IPS-20b (cell line): ENCODE results near the gene HMCN2.

ENCODE experiments used
- H3K27ac ChIP-seq: one replicate; pipeline ENCODE4 v1.5.1; 2013; ENCODE audit warnings: low read length
- H3K27me3 ChIP-seq: 2 replicates; pipeline ENCODE4 v1.6.1; 2013; ENCODE audit warnings: mild to moderate bottlenecking, low read length, inconsistent platforms; ENCODE audit not compliant: insufficient read depth
- H3K36me3 ChIP-seq: 2 replicates; pipeline ENCODE4 v1.6.1; 2013; ENCODE audit warnings: low read depth, mild to moderate bottlenecking, inconsistent platforms, low read length, moderate library complexity; ENCODE audit not compliant: insufficient read depth
- H3K4me1 ChIP-seq: 2 replicates; pipeline ENCODE4 v1.6.1; 2013; ENCODE audit warnings: mild to moderate bottlenecking, control low read depth, inconsistent platforms, low read length, moderate library complexity; ENCODE audit not compliant: insufficient read depth
- H3K4me3 ChIP-seq: 2 replicates; pipeline ENCODE4 v1.5.1; 2013; ENCODE audit warnings: mild to moderate bottlenecking, low read length, inconsistent platforms
- H3K9ac ChIP-seq: 2 replicates; pipeline ENCODE4 v1.6.1; 2013; ENCODE audit warnings: low read depth, mild to moderate bottlenecking, inconsistent platforms, low read length, moderate library complexity
- H3K9me3 ChIP-seq: 2 replicates; pipeline ENCODE4 v1.6.1; 2013; ENCODE audit warnings: mild to moderate bottlenecking, low read depth, low read length, inconsistent platforms; ENCODE audit not compliant: insufficient read depth

The HMCN2 gene

DNA sequence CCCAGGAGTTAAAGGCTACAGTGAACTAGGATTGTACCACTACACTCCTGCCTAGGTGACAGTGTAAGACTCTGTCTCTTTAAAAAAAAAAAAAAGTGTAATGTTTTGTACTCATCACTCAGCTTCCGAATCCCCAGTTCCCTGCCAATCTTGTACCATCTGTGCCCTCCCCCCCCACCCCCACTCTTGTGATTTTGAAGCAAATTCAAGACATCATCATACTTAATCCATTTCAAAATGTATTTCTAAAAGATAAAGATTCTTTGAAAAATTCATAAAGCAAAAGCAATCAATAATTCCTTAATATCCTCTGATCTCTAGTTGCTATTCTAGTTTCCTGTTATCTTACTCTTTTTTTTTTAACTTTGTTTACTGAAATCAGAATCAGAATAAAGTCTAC lies 34.9 kb upstream of the HMCN2 start:
- Histone ChIP-seq H3K36me3 (peaks cover 31% of the 10 kb centered on the region), H3K4me1 (no peaks in the 10 kb centered on the region; the same call in 1 of the 2 replicates), H3K4me3 (no peak overlapping the region), H3K9me3 (no peaks in the 10 kb centered on the region), H3K9ac (no peak overlapping the region), H3K27me3 (no peaks in the 10 kb centered on the region), H3K27ac (no peak overlapping the region)

GRCh38 chr9:130232899-130233586 lies 32.5 kb upstream of the HMCN2 start:
- Histone ChIP-seq H3K27me3 (no peaks in the 10 kb centered on the region), H3K27ac (no peak overlapping the region), H3K4me3 (no peak overlapping the region), H3K9me3 (no peaks in the 10 kb centered on the region), H3K4me1 (no peaks in the 10 kb centered on the region; the same call in 1 of the 2 replicates), H3K9ac (no peak overlapping the region), H3K36me3 (peaks cover 19% of the 10 kb centered on the region; the same call in 1 of the 2 replicates)

DNA sequence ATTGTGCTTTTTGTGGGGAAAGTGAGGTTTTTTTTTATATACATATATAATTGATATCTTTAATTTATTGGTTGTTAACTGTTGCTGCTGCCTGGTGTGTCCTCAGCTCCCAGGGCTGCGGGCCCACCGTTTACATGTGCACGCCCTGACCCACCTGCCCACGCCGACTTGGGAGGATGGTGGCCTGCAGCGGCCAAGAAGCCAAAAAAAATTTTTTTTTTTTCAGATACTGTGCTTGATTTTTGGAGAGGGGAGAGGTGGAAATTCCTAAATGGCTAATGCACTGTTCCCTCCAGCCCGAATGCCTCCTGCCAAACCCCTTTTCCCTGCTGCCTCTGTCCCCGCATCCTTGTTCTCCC lies 32.0 kb upstream of the HMCN2 start:
- no peak overlapping the region for H3K4me3 ChIP-seq
- H3K36me3 ChIP-seq: peaks cover 15% of the 10 kb centered on the region; the same call in 1 of the 2 replicates
- H3K27ac ChIP-seq: no peak overlapping the region
- H3K9ac ChIP-seq: no peak overlapping the region
- no peaks in the 10 kb centered on the region for H3K27me3 ChIP-seq
- no peaks in the 10 kb centered on the region for H3K9me3 ChIP-seq
- H3K4me1 ChIP-seq: no peaks in the 10 kb centered on the region; the same call in 1 of the 2 replicates

DNA sequence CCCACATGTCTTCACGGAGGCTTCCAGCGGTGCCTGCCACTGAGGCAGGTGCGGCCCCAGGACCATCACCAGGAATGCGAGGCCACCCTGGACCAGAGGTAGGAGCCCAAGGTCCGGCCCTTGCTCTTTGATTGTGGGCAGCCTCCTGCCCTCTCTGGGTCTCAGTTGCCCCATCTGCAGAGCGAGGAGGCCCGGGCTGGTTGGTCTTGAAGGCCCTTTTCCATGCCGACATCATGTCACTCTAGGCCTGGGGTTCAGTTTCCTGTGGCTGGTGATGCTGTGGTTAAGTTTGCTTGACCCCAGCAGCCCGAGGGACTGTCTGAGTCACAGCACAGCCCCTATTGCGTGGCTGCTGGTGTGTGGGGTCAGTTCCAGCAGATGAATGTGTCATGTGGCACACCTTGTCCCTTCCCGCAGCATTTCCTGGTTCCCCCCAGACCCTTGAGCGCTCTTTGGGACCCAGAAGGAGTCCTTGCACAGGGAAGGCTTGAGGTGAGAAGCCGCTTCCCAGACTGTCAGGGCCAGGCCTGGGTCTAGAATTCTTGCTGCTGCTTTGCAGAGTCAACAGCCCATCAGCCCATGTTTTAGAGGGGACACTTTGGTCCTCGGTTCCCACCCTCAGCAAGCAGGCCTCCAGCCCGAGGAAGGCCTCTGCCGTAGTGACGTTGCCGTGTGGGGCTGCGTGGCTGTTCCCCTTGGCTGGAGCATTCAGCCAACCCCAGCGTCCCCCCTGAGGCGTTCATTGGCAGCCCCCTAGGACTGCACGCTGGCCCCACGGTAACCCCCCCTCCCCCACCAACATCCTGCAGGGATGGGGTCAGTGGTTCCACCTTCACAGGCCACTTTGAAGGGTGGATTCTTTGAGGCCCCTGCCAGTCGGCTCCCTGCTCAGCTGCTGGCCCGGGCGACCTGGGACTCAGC lies 31.0 kb upstream of the HMCN2 start:
- peaks cover 13% of the 10 kb centered on the region; the same call in 1 of the 2 replicates for H3K36me3 ChIP-seq
- H3K27ac ChIP-seq: no peak overlapping the region

DNA sequence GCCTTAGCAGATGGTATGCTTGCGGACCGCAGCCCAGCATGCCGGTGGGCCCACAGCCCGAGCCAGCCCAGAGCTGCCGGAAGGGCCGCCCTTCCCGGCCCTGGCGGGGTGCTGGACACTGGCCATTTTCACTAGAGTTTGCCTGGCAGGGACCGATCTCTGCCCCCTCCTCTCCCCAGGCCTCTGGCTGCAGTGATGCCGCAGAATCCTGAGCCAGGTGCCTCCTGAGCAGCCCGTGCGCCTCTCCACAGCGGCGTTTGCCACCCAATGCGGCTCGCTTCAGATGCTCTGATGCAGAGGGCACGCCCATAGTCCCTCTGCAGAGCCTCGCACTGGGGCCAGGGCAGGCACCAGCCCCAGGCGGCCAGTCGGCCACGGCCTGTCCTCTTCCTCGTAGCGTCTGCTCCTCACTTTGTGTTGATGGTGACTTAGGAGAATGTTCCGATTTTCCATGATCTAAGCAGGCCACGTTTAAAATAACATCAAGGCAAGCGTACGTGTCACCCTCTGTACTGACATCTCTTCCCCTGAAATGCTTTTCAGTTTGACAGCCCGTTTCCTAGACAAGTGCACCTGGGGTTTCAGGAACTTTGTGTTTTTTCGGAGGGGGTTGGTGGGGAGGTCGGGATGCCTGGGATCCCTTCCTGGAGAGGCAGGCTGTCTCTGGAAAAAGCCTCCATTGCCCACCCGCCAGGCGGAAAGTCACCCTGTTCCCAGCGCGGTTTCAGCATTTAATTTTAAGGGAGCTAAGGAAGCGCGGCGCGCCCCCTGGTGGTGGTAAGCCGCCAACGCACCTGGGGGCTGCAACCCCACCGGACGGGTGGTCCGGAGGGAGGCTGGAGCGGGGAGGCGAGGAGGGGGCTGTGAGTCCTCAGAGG lies 29.8 kb upstream of the HMCN2 start:
- no peak overlapping the region for H3K4me3 ChIP-seq
- no peaks in the 10 kb centered on the region; the same call in 1 of the 2 replicates for H3K4me1 ChIP-seq
- no peaks in the 10 kb centered on the region for H3K27me3 ChIP-seq
- no peaks in the 10 kb centered on the region for H3K9me3 ChIP-seq
- 0 out of 2 replicates have a peak, but pooled peaks cover 11% of the 10 kb centered on the region for H3K36me3 ChIP-seq
- no peak overlapping the region for H3K27ac ChIP-seq
- no peak overlapping the region for H3K9ac ChIP-seq

More for the DNA sequence above, 31.0 kb upstream of the HMCN2 start:
- Histone ChIP-seq H3K9ac (no peak overlapping the region), H3K9me3 (no peaks in the 10 kb centered on the region), H3K4me1 (no peaks in the 10 kb centered on the region; the same call in 1 of the 2 replicates), H3K27me3 (no peaks in the 10 kb centered on the region), H3K4me3 (no peak overlapping the region)

GRCh38 chr9:130236436-130236985 lies 29.0 kb upstream of the HMCN2 start:
- H3K4me3 ChIP-seq: no peak overlapping the region
- 0 out of 2 replicates have a peak, but pooled peaks cover 11% of the 10 kb centered on the region for H3K36me3 ChIP-seq
- no peak overlapping the region for H3K27ac ChIP-seq
- H3K9ac ChIP-seq: no peak overlapping the region
- H3K9me3 ChIP-seq: no peaks in the 10 kb centered on the region
- H3K27me3 ChIP-seq: no peaks in the 10 kb centered on the region
- no peaks in the 10 kb centered on the region; the same call in 1 of the 2 replicates for H3K4me1 ChIP-seq

DNA sequence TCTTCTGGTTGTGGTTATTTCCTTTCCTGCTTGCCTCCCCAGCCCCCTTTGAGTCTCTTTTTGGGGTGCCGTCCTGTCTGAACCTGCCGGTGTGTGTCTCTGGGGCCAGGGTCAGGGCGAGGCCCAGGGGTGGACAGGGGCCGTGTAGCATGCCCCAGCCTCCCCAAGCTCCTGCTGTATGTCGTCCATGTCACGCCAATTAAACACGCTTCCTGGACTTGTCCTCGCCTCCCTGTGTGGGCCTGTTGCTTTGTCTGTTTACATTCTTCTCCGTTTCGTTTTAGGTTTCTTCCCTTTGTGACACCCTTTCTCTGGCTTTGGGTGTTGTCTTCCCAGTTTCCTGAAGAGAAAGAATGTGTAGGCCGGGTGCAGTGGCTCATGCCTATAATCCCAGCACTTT lies 28.5 kb upstream of the HMCN2 start:
- 0 out of 2 replicates have a peak, but pooled peaks cover 11% of the 10 kb centered on the region for H3K36me3 ChIP-seq
- H3K27me3 ChIP-seq: no peaks in the 10 kb centered on the region
- H3K9me3 ChIP-seq: no peaks in the 10 kb centered on the region
- H3K4me1 ChIP-seq: no peaks in the 10 kb centered on the region; the same call in 1 of the 2 replicates
- no peak overlapping the region for H3K27ac ChIP-seq
- no peak overlapping the region for H3K9ac ChIP-seq
- no peak overlapping the region for H3K4me3 ChIP-seq

GRCh38 chr9:130237763-130238524 lies 27.6 kb upstream of the HMCN2 start:
- H3K27me3 ChIP-seq: peaks cover 3% of the 10 kb centered on the region
- 0 out of 2 replicates have a peak, but pooled peaks cover 10% of the 10 kb centered on the region for H3K36me3 ChIP-seq
- no peak overlapping the region for H3K27ac ChIP-seq
- no peak overlapping the region for H3K4me3 ChIP-seq
- peaks cover 2% of the 10 kb centered on the region; the same call in 1 of the 2 replicates for H3K4me1 ChIP-seq
- H3K9ac ChIP-seq: no peak overlapping the region
- no peaks in the 10 kb centered on the region for H3K9me3 ChIP-seq

DNA sequence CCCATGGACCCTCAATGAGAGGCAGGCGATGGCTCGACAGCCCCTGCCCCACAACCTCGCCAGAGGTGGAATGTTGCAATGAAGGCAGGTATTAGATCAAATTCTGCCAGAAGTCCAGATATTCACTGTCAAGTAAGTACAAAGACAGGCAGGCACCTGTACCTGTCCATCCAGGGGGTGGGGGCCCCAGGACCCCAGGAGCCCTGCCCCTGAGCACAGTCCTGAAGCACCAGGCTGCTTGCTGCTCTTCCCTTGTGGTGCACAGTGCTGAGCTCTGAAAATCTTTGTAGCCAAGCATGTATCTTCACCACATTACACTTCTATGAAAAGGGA lies 26.2 kb upstream of the HMCN2 start:
- no peak overlapping the region for H3K4me3 ChIP-seq
- H3K27me3 ChIP-seq: peaks cover 4% of the 10 kb centered on the region
- no peaks in the 10 kb centered on the region for H3K9me3 ChIP-seq
- no peak overlapping the region for H3K9ac ChIP-seq
- no peak overlapping the region for H3K27ac ChIP-seq
- no peaks in the 10 kb centered on the region for H3K36me3 ChIP-seq
- peaks cover 4% of the 10 kb centered on the region; the same call in 1 of the 2 replicates for H3K4me1 ChIP-seq

- H3K9me3 ChIP-seq: no peaks in the 10 kb centered on the region
- no peak overlapping the region for H3K9ac ChIP-seq
- no peak overlapping the region for H3K27ac ChIP-seq
- peaks cover 4% of the 10 kb centered on the region for H3K27me3 ChIP-seq
- peaks cover 4% of the 10 kb centered on the region; the same call in 1 of the 2 replicates for H3K4me1 ChIP-seq
- no peaks in the 10 kb centered on the region for H3K36me3 ChIP-seq
- no peak overlapping the region for H3K4me3 ChIP-seq
These were observed 25.8 kb upstream of the HMCN2 start for GRCh38 chr9:130239741-130240241.
